ENCODE data around the gene SURF1. TPM values are rescaled to one million over a fixed set of nuclear protein-coding genes. Genes with fewer than 3 reads are reported as not detected.
A peak's percentile ranks its signal among the peaks of the same experiment; 100 is the strongest.

Gene SURF1
- total and polyA plus RNA-seq, 11 donors, result 36.8 to 104 (median 53.6) TPM

- H3K36me3 ChIP-seq, result peaks cover 0 to 72% (median 66%) of the 10 kb centered on the region in 9 donors
- no peaks in the 10 kb centered on the region for H3K9me3 ChIP-seq
- TF ChIP-seq POLR2A (IDR thresholded peaks at IDR 0.05), result no peak
- TF ChIP-seq, protein P1, sequence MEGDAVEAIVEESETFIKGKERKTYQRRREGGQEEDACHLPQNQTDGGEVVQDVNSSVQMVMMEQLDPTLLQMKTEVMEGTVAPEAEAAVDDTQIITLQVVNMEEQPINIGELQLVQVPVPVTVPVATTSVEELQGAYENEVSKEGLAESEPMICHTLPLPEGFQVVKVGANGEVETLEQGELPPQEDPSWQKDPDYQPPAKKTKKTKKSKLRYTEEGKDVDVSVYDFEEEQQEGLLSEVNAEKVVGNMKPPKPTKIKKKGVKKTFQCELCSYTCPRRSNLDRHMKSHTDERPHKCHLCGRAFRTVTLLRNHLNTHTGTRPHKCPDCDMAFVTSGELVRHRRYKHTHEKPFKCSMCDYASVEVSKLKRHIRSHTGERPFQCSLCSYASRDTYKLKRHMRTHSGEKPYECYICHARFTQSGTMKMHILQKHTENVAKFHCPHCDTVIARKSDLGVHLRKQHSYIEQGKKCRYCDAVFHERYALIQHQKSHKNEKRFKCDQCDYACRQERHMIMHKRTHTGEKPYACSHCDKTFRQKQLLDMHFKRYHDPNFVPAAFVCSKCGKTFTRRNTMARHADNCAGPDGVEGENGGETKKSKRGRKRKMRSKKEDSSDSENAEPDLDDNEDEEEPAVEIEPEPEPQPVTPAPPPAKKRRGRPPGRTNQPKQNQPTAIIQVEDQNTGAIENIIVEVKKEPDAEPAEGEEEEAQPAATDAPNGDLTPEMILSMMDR (IDR thresholded peaks at IDR 0.05), result no peak
- ATAC-seq (no peak), DNase-seq (no peak)
- intact Hi-C loops (cut with DNase I), result loop anchor here in 2 of 10 donors (2.0 to 10.0 kb wide), 2 partner anchors 28 to 136 kb away; partner anchors contain the start of genes STKLD1 (in 1 of the 2) and SURF4 (in 1 of the 2)
- peaks cover 4 to 31% (median 25%) of the 10 kb centered on the region in 12 donors for H3K4me1 ChIP-seq
- WGBS, 4 donors, result 16 to 26% (median 18%) methylated on average over 22 to 25 of the region's 25 CpGs
- no peaks in the 10 kb centered on the region for H3K27me3 ChIP-seq
- peak overlapping the region; percentile 78 to 100 (median 94) for H3K4me3 ChIP-seq
- H3K27ac ChIP-seq, result peak overlapping the region; percentile 69 to 99 (median 89)
Measured at GRCh38 chr9:133348718-133349573, 7.3 kb downstream of the SURF1 start.

GRCh38 chr9:133347985-133348717 is 8.1 kb downstream of the SURF1 start, which contains the start of the genes MED22 and RPL7A:
MED22 (minus strand) TSS chr9:133348131; CDS start chr9:133346662, 1,469 bp downstream.
RPL7A (plus strand) TSS chr9:133348218; CDS start chr9:133348244, 26 bp downstream.
- H3K4me1 ChIP-seq, result peaks cover 4 to 31% (median 25%) of the 10 kb centered on the region in 12 donors
- no peaks in the 10 kb centered on the region for H3K27me3 ChIP-seq
- peak within 1 kb of the TSS; percentile 78 to 100 (median 94) for H3K4me3 ChIP-seq
- H3K36me3 ChIP-seq, result peaks cover 0 to 72% (median 68%) of the 10 kb centered on the region in 9 donors
- DNase-seq (peak; percentile 94 to 95 (median 95)), ATAC-seq (peak; percentile 81 to 93 (median 90))
- no peaks in the 10 kb centered on the region for H3K9me3 ChIP-seq
- intact Hi-C loops (cut with DNase I), result loop anchor here in 2 of 10 donors (2.0 to 10.0 kb wide), 2 partner anchors 29 to 137 kb away; partner anchors contain the start of genes STKLD1 (in 1 of the 2) and SURF4 (in 1 of the 2)
- WGBS, 4 donors, result 0 to 1% (median 0%) methylated on average over 58 to 64 of the region's 64 CpGs
- TF ChIP-seq, protein P1 (IDR thresholded peaks at IDR 0.05), result peak in 1 of 12 donors; percentile 3
- peak in 1 of 2 donors; percentile 91 for TF ChIP-seq POLR2A (IDR thresholded peaks at IDR 0.05)
- peak within 1 kb of the TSS; percentile 69 to 99 (median 89) for H3K27ac ChIP-seq

GRCh38 chr9:133347515-133347984 is 8.7 kb downstream of the SURF1 start:
- Histone ChIP-seq H3K4me1 (peaks cover 4 to 31% (median 25%) of the 10 kb centered on the region in 12 donors), H3K9me3 (no peaks in the 10 kb centered on the region), H3K27me3 (no peaks in the 10 kb centered on the region), H3K27ac (peak overlapping the region; percentile 69 to 99 (median 89)), H3K4me3 (peak overlapping the region; percentile 78 to 100 (median 94)), H3K36me3 (peaks cover 0 to 72% (median 67%) of the 10 kb centered on the region in 9 donors)
- intact Hi-C loops (cut with DNase I), result loop anchor here in 1 of 10 donors (10.0 kb wide), 1 partner anchor 137 kb away; no protein-coding TSS in a partner anchor
- 0 to 1% (median 0%) methylated on average over 23 to 41 of the region's 41 CpGs for WGBS, 4 donors
- ATAC-seq (peak; percentile 21 to 68 (median 60)), DNase-seq (peak in 3 of 5 donors; percentile 38 to 55 (median 50))
- TF ChIP-seq, protein P1 (IDR thresholded peaks at IDR 0.05), result peak in 1 of 12 donors; percentile 36
- TF ChIP-seq POLR2A (IDR thresholded peaks at IDR 0.05), result no peak
